Measurements from ENCODE around the gene C19orf25. TPM values are rescaled to one million over a fixed set of nuclear protein-coding genes. Genes with fewer than 3 reads are reported as not detected.

The C19orf25 gene
- total and polyA plus RNA-seq, 2 donors (not counting 1 experiment from before 2014, with no cell fraction given), result 11.2 to 24.8 TPM

DNA sequence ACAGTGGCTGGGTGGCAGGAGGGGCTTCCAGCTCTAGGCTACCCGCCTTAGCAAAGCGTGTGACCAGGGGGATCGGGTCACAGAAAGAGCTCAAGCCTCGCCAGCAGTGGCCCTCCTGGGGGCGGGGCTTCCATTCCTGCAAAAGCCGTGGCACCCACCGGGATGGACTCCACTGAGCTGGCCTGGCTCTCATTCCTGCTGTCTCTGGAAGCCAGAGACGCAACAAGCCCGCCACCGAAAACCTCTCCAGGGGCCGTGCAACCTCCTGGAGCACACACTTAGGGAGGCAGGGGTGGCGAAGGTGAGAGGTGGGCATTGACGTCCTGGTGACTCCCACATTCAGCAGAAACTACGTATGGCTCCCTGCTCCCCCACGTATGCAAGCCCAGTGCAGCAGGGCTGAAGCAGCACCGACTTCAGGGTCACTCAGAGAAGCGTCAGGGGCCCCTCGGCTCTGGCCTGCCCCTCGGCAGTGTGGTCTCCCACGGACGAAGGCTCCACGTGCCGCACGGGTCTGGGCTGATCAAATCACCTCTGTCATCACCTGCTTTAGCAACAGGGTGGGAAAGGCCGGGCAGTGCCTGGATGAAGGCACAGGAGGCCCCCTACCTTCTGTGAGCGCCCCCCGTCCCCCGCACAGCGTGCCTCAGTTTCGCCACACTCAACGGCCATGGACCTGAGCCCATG, 3.1 kb downstream of the C19orf25 start:
- H3K79me2 ChIP-seq (ENCODE audit: control insufficient read depth, insufficient read depth, low read length), result peaks cover 9% of the 10 kb centered on the region
- H3K4me3 ChIP-seq (replicated peaks in 1 of 4; ENCODE audit: control extremely low read depth in 1 of 4, insufficient read depth in 1 of 4, low read depth in 3 of 4, low read length in 4 of 4), result no peak overlapping the region
- H3K27me3 ChIP-seq (ENCODE audit: control insufficient read depth, insufficient read depth, low read length), result peaks cover 18% of the 10 kb centered on the region
- H3K4me2 ChIP-seq (ENCODE audit: extremely low read depth, insufficient read depth, low read length), result no peak overlapping the region
- H3K9ac ChIP-seq (ENCODE audit: insufficient read depth, low read length), result no peak overlapping the region
- H2AFZ ChIP-seq (ENCODE audit: low read length), result no peak overlapping the region
- H3K27ac ChIP-seq (ENCODE audit: insufficient read depth, low read length), result no peak overlapping the region
- H3K36me3 ChIP-seq (ENCODE audit: control insufficient read depth, insufficient read depth, low read length), result peaks cover 2% of the 10 kb centered on the region
- TF ChIP-seq, protein P1, sequence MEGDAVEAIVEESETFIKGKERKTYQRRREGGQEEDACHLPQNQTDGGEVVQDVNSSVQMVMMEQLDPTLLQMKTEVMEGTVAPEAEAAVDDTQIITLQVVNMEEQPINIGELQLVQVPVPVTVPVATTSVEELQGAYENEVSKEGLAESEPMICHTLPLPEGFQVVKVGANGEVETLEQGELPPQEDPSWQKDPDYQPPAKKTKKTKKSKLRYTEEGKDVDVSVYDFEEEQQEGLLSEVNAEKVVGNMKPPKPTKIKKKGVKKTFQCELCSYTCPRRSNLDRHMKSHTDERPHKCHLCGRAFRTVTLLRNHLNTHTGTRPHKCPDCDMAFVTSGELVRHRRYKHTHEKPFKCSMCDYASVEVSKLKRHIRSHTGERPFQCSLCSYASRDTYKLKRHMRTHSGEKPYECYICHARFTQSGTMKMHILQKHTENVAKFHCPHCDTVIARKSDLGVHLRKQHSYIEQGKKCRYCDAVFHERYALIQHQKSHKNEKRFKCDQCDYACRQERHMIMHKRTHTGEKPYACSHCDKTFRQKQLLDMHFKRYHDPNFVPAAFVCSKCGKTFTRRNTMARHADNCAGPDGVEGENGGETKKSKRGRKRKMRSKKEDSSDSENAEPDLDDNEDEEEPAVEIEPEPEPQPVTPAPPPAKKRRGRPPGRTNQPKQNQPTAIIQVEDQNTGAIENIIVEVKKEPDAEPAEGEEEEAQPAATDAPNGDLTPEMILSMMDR (conservative IDR thresholded peaks at IDR 0.05 in 1 of 2, IDR thresholded peaks at IDR 0.05 in 1 of 2; ENCODE audit: low read depth in 1 of 2, low read length in 2 of 2), result no peak
- TF ChIP-seq EZH2 (IDR thresholded peaks at IDR 0.05; ENCODE audit: low read length, missing control alignments), result no peak
- no peak for DNase-seq (ENCODE audit: low read depth in 2 of 2)
- no peaks in the 10 kb centered on the region for H3K9me3 ChIP-seq (ENCODE audit: control insufficient read depth, insufficient read depth, low read depth, low read length)
- no peaks in the 10 kb centered on the region for H4K20me1 ChIP-seq (ENCODE audit: control insufficient read depth, extremely low read depth, insufficient read depth, low read length)
- H3K4me1 ChIP-seq (ENCODE audit: control insufficient read depth, extremely low read depth, insufficient read depth, low read length), result peaks cover 3% of the 10 kb centered on the region

DNA sequence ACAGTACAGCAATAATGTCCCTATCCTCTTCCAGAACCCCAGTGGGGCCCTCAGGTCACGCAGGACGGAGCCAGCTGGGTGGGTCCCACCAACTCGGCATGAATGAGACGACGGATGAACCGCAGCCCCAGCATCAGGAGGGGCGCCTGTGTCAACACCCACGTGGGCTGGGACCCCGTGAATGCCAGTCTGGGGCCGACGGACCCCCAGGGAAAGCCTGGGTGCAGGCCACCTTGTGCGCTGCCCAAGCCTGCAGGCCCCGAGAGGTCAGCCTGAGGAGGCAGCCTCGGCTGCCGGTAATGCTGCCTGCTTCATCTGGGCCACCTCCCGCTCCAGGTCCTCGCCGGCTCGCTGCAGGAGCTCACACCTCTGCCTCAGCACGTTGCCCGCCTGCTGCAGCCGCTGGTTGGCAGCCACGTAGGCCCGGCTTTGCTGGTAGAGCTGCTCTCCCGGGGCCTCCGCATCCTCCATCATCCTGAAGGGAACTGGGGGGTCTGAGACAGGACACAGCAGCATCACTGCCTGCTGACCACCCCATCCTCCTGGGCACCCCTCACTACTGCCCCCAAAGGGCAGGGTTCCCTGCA, 4.2 kb downstream of the C19orf25 start:
- Histone ChIP-seq H3K4me2 (ENCODE audit: extremely low read depth, insufficient read depth, low read length) (no peak overlapping the region), H3K4me1 (ENCODE audit: control insufficient read depth, extremely low read depth, insufficient read depth, low read length) (peaks cover 3% of the 10 kb centered on the region), H3K9me3 (ENCODE audit: control insufficient read depth, insufficient read depth, low read depth, low read length) (no peaks in the 10 kb centered on the region), H3K36me3 (ENCODE audit: control insufficient read depth, insufficient read depth, low read length) (peaks cover 2% of the 10 kb centered on the region), H3K79me2 (ENCODE audit: control insufficient read depth, insufficient read depth, low read length) (peaks cover 9% of the 10 kb centered on the region), H2AFZ (ENCODE audit: low read length) (no peak overlapping the region), H3K9ac (ENCODE audit: insufficient read depth, low read length) (no peak overlapping the region), H4K20me1 (ENCODE audit: control insufficient read depth, extremely low read depth, insufficient read depth, low read length) (no peaks in the 10 kb centered on the region), H3K27ac (ENCODE audit: insufficient read depth, low read length) (no peak overlapping the region), H3K4me3 (replicated peaks in 1 of 4; ENCODE audit: control extremely low read depth in 1 of 4, insufficient read depth in 1 of 4, low read depth in 3 of 4, low read length in 4 of 4) (no peak overlapping the region), H3K27me3 (ENCODE audit: control insufficient read depth, insufficient read depth, low read length) (peaks cover 26% of the 10 kb centered on the region)
- no peak for DNase-seq (ENCODE audit: low read depth in 2 of 2)
- no peak for TF ChIP-seq EZH2 (IDR thresholded peaks at IDR 0.05; ENCODE audit: low read length, missing control alignments)

GRCh38 chr19:1474011-1474764, 4.8 kb downstream of the C19orf25 start:
- H3K79me2 ChIP-seq (ENCODE audit: control insufficient read depth, insufficient read depth, low read length), result peaks cover 9% of the 10 kb centered on the region
- H3K9ac ChIP-seq (ENCODE audit: insufficient read depth, low read length), result no peak overlapping the region
- no peaks in the 10 kb centered on the region for H3K9me3 ChIP-seq (ENCODE audit: control insufficient read depth, insufficient read depth, low read depth, low read length)
- no peak overlapping the region for H3K4me2 ChIP-seq (ENCODE audit: extremely low read depth, insufficient read depth, low read length)
- H2AFZ ChIP-seq (ENCODE audit: low read length), result no peak overlapping the region
- DNase-seq (ENCODE audit: low read depth in 2 of 2), result peak in 1 of 2 donors; percentile 61
- H3K27me3 ChIP-seq (ENCODE audit: control insufficient read depth, insufficient read depth, low read length), result peaks cover 30% of the 10 kb centered on the region
- peaks cover 2% of the 10 kb centered on the region for H3K36me3 ChIP-seq (ENCODE audit: control insufficient read depth, insufficient read depth, low read length)
- no peaks in the 10 kb centered on the region for H4K20me1 ChIP-seq (ENCODE audit: control insufficient read depth, extremely low read depth, insufficient read depth, low read length)
- no peak overlapping the region for H3K4me3 ChIP-seq (replicated peaks in 1 of 4; ENCODE audit: control extremely low read depth in 1 of 4, insufficient read depth in 1 of 4, low read depth in 3 of 4, low read length in 4 of 4)
- TF ChIP-seq, protein P1 (conservative IDR thresholded peaks at IDR 0.05 in 1 of 2, IDR thresholded peaks at IDR 0.05 in 1 of 2; ENCODE audit: low read depth in 1 of 2, low read length in 2 of 2), result no peak
- TF ChIP-seq EZH2 (IDR thresholded peaks at IDR 0.05; ENCODE audit: low read length, missing control alignments), result no peak
- H3K4me1 ChIP-seq (ENCODE audit: control insufficient read depth, extremely low read depth, insufficient read depth, low read length), result peaks cover 3% of the 10 kb centered on the region
- no peak overlapping the region for H3K27ac ChIP-seq (ENCODE audit: insufficient read depth, low read length)
